Measurements from ENCODE around the gene KDM3A.

- TF ChIP-seq CTCF (conservative IDR thresholded peaks at IDR 0.05; ENCODE audit: low read depth in 2 of 2) (no peak), JUNB (IDR thresholded peaks at IDR 0.05; ENCODE audit: unreplicated experiment) (no peak), POLR2AphosphoS5 (IDR thresholded peaks at IDR 0.05; ENCODE audit: low read depth) (no peak), EZH2 (IDR thresholded peaks at IDR 0.05; ENCODE audit: low read depth, unreplicated experiment) (no peak), EZH2phosphoT487 (IDR thresholded peaks at IDR 0.05; ENCODE audit: unreplicated experiment) (no peak), REST (IDR thresholded peaks at IDR 0.05; ENCODE audit: unreplicated experiment) (no peak), CREB1 (CRISPR knock-in tag; IDR thresholded peaks at IDR 0.05; ENCODE audit: low read depth) (no peak), ZNF114 (CRISPR knock-in tag; IDR thresholded peaks at IDR 0.05) (no peak), ZNF331 (CRISPR knock-in tag; IDR thresholded peaks at IDR 0.05; ENCODE audit: low read depth) (no peak), STAT1 (IDR thresholded peaks at IDR 0.05; ENCODE audit: unreplicated experiment) (no peak)
- TF ChIP-seq, protein P1, sequence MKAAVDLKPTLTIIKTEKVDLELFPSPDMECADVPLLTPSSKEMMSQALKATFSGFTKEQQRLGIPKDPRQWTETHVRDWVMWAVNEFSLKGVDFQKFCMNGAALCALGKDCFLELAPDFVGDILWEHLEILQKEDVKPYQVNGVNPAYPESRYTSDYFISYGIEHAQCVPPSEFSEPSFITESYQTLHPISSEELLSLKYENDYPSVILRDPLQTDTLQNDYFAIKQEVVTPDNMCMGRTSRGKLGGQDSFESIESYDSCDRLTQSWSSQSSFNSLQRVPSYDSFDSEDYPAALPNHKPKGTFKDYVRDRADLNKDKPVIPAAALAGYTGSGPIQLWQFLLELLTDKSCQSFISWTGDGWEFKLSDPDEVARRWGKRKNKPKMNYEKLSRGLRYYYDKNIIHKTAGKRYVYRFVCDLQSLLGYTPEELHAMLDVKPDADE (IDR thresholded peaks at IDR 0.05), result no peak
- TF ChIP-seq, protein P2, sequence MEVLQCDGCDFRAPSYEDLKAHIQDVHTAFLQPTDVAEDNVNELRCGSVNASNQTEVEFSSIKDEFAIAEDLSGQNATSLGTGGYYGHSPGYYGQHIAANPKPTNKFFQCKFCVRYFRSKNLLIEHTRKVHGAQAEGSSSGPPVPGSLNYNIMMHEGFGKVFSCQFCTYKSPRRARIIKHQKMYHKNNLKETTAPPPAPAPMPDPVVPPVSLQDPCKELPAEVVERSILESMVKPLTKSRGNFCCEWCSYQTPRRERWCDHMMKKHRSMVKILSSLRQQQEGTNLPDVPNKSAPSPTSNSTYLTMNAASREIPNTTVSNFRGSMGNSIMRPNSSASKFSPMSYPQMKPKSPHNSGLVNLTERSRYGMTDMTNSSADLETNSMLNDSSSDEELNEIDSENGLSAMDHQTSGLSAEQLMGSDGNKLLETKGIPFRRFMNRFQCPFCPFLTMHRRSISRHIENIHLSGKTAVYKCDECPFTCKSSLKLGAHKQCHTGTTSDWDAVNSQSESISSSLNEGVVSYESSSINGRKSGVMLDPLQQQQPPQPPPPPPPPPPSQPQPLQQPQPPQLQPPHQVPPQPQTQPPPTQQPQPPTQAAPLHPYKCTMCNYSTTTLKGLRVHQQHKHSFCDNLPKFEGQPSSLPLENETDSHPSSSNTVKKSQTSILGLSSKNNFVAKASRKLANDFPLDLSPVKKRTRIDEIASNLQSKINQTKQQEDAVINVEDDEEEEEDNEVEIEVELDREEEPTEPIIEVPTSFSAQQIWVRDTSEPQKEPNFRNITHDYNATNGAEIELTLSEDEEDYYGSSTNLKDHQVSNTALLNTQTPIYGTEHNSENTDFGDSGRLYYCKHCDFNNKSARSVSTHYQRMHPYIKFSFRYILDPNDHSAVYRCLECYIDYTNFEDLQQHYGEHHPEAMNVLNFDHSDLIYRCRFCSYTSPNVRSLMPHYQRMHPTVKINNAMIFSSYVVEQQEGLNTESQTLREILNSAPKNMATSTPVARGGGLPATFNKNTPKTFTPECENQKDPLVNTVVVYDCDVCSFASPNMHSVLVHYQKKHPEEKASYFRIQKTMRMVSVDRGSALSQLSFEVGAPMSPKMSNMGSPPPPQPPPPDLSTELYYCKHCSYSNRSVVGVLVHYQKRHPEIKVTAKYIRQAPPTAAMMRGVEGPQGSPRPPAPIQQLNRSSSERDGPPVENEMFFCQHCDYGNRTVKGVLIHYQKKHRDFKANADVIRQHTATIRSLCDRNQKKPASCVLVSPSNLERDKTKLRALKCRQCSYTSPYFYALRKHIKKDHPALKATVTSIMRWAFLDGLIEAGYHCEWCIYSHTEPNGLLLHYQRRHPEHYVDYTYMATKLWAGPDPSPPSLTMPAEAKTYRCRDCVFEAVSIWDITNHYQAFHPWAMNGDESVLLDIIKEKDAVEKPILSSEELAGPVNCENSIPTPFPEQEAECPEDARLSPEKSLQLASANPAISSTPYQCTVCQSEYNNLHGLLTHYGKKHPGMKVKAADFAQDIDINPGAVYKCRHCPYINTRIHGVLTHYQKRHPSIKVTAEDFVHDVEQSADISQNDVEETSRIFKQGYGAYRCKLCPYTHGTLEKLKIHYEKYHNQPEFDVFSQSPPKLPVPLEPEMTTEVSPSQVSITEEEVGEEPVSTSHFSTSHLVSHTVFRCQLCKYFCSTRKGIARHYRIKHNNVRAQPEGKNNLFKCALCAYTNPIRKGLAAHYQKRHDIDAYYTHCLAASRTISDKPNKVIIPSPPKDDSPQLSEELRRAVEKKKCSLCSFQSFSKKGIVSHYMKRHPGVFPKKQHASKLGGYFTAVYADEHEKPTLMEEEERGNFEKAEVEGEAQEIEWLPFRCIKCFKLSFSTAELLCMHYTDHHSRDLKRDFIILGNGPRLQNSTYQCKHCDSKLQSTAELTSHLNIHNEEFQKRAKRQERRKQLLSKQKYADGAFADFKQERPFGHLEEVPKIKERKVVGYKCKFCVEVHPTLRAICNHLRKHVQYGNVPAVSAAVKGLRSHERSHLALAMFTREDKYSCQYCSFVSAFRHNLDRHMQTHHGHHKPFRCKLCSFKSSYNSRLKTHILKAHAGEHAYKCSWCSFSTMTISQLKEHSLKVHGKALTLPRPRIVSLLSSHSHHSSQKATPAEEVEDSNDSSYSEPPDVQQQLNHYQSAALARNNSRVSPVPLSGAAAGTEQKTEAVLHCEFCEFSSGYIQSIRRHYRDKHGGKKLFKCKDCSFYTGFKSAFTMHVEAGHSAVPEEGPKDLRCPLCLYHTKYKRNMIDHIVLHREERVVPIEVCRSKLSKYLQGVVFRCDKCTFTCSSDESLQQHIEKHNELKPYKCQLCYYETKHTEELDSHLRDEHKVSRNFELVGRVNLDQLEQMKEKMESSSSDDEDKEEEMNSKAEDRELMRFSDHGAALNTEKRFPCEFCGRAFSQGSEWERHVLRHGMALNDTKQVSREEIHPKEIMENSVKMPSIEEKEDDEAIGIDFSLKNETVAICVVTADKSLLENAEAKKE (CRISPR knock-in tag; IDR thresholded peaks at IDR 0.05), result no peak
Observed at GRCh38 chr2:86485103-86485502, 43.9 kb downstream of the KDM3A start.
